Measurements from ENCODE around the gene PTPN1. TPM values are rescaled to one million over a fixed set of nuclear protein-coding genes. Genes with fewer than 3 reads are reported as not detected.
A peak's percentile ranks its signal among the peaks of the same experiment; 100 is the strongest.

Gene PTPN1
- total and polyA plus RNA-seq, 10 of the 15 experiments (the other 5 are each of a cell fraction or from before 2014, with no cell fraction given) = 15.9 to 74.7 (median 43.9) TPM

DNA sequence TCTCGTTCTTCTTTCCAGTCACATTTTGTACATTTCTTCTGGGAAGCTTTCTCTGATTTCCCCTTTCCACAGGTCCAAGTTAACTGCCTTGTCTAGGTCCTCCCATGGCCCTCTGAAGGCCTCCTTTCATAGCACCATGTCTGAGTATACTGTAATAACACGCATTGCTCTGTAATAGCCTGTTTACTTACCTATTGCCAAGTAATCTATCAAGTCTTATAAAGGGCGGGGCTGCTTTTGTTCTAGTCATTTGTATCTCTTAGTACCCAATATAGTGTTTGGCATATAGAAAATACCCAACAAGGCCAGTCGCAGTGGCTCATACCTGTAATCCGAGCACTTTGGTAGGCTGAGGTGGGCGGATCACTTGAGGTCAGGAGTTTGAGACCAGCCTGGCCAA lies 17.9 kb downstream of the PTPN1 start (continued):
- TF ChIP-seq, protein P1, sequence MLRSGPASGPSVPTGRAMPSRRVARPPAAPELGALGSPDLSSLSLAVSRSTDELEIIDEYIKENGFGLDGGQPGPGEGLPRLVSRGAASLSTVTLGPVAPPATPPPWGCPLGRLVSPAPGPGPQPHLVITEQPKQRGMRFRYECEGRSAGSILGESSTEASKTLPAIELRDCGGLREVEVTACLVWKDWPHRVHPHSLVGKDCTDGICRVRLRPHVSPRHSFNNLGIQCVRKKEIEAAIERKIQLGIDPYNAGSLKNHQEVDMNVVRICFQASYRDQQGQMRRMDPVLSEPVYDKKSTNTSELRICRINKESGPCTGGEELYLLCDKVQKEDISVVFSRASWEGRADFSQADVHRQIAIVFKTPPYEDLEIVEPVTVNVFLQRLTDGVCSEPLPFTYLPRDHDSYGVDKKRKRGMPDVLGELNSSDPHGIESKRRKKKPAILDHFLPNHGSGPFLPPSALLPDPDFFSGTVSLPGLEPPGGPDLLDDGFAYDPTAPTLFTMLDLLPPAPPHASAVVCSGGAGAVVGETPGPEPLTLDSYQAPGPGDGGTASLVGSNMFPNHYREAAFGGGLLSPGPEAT (IDR thresholded peaks at IDR 0.05; ENCODE audit: low read depth) = no peak
- TF ChIP-seq SREBF1 (IDR thresholded peaks at IDR 0.05; ENCODE audit: low read length) (no peak), CHD4 (IDR thresholded peaks at IDR 0.05) (no peak)

GRCh38 chr20:50528804-50529351 lies 18.7 kb downstream of the PTPN1 start:
- H3K9me3 ChIP-seq (replicated peaks; ENCODE audit: control insufficient read depth, insufficient read depth, low read length) = no peaks in the 10 kb centered on the region
- peaks cover 42% of the 10 kb centered on the region for H3K4me1 ChIP-seq (ENCODE audit: control insufficient read depth, insufficient read depth, low read length)
- ChIA-PET CTCF (interaction anchor here (0.5 to 2.2 kb wide), 9 partner anchors 9 to 59 kb away, joined by 4 to 8 read pairs (median 5); no protein-coding TSS in a partner anchor), SMC1A (ENCODE audit: uncharacterized antibody, unreplicated experiment) (interaction anchor here (73.1 to 95.1 kb wide), 2 partner anchors 17 to 20 kb away, joined by 2799 read pairs; partner anchors contain the start of gene PTPN1), RAD21 (ENCODE audit: unreplicated experiment) (interaction anchor here (0.7 to 2.8 kb wide), 9 partner anchors 9 to 50 kb away, joined by 3 to 24 read pairs (median 4); no protein-coding TSS in a partner anchor), POLR2A (interaction anchor here (0.6 to 2.5 kb wide), 7 partner anchors 10 to 61 kb away, joined by 3 to 16 read pairs (median 6); no protein-coding TSS in a partner anchor)
- H3K4me2 ChIP-seq (ENCODE audit: control insufficient read depth, insufficient read depth) = peak overlapping the region; percentile 91
- no peak overlapping the region for H2AFZ ChIP-seq (ENCODE audit: control insufficient read depth, low read depth, low read length)
- H3K36me3 ChIP-seq (ENCODE audit: control insufficient read depth in 2 of 2, insufficient read depth in 2 of 2, low read length in 1 of 2) = peaks cover 0 to 4% of the 10 kb centered on the region in 2 experiments; a peak in 2 of 4 replicates
- no TSS peak for BruUV-seq (replicated peaks)
- ATAC-seq = peak; percentile 85
- H3K4me3 ChIP-seq = peak overlapping the region; percentile 59
- intact Hi-C loops (cut with micrococcal nuclease; ENCODE audit: unreplicated experiment) = no loop called here
- H3K27ac ChIP-seq (ENCODE audit: control insufficient read depth, insufficient read depth) = peak overlapping the region; percentile 78
- in situ Hi-C loops (cut with MboI) = no loop called here
- no peak for DNase-seq (ENCODE audit: low read depth, low spot score)
- H3K27me3 ChIP-seq (replicated peaks in 1 of 2; ENCODE audit: control insufficient read depth in 2 of 2, insufficient read depth in 2 of 2, low read length in 1 of 2) = no peaks in the 10 kb centered on the region
- peak; percentile 41 for FAIRE-seq
- H3K9ac ChIP-seq (ENCODE audit: control insufficient read depth, insufficient read depth, low read length) = peak overlapping the region; percentile 54
- 0% methylated on average over 6 of the region's 6 CpGs for WGBS (ENCODE audit: insufficient coverage, insufficient replicate concordance, low lambda C conversion rate, missing lambda C conversion rate)
- peaks cover 92% of the 10 kb centered on the region for H3K79me2 ChIP-seq (ENCODE audit: control insufficient read depth, insufficient read depth, low read length)
- peaks cover 4% of the 10 kb centered on the region; the same call in 1 of the 2 replicates for H4K20me1 ChIP-seq (ENCODE audit: control insufficient read depth, insufficient read depth)
- no peak for TF ChIP-seq CEBPZ (IDR thresholded peaks at IDR 0.05; ENCODE audit: low read depth, low read length)
- TF ChIP-seq DPF2 (IDR thresholded peaks at IDR 0.05) = peak; percentile 55; the same call in 1 of the 2 replicates
- TF ChIP-seq FOXK2 (IDR thresholded peaks at IDR 0.05) = no peak; the same call in 1 of the 2 replicates
- TF ChIP-seq NBN (IDR thresholded peaks at IDR 0.05) = 0 out of 2 replicates have a peak, but pooled peaks have one; percentile 38
- no peak for TF ChIP-seq SUPT20H (IDR thresholded peaks at IDR 0.05; ENCODE audit: borderline replicate concordance, control insufficient read depth, low read depth, low read length)
- no peak for TF ChIP-seq ZBTB4 (CRISPR knock-in tag; IDR thresholded peaks at IDR 0.05)
- no peak; the same call in 1 of the 2 replicates for TF ChIP-seq CREM (IDR thresholded peaks at IDR 0.05; ENCODE audit: low read depth)
- TF ChIP-seq ZNF24 (IDR thresholded peaks at IDR 0.05) = 0 out of 2 replicates have a peak, but pooled peaks have one; percentile 25

All from GM12878 (cell line).